ENCODE measurements around the gene CCP110.

GRCh38 chr16:19512297-19512696 is 11.4 kb upstream of the CCP110 start:
- no peak for TF ChIP-seq POLR2A (IDR thresholded peaks at IDR 0.05)
- TF ChIP-seq CTCF (IDR thresholded peaks at IDR 0.05) = no peak
